Endodermal cell (in vitro differentiated cells): ENCODE data around the gene TMEM145. TPM values are rescaled to one million over a fixed set of nuclear protein-coding genes. Genes with fewer than 3 reads are reported as not detected.

Source experiments
- DNase-seq: peaks from one replicate; pipeline ENCODE4 v3.0.0-alpha.2; 2017
- H3K27ac ChIP-seq: 2 replicates; pipeline ENCODE4 v1.5.1; 2013; ENCODE audit warnings: mild to moderate bottlenecking, low read depth, low read length, moderate library complexity
- H3K27me3 ChIP-seq: 2 replicates; pipeline ENCODE4 v1.6.1; 2013; ENCODE audit warnings: mild to moderate bottlenecking, low read length, moderate library complexity; ENCODE audit not compliant: insufficient read depth, control insufficient read depth, poor library complexity, severe bottlenecking
- H3K36me3 ChIP-seq: 2 replicates; pipeline ENCODE4 v1.7.0; 2013; ENCODE audit warnings: mild to moderate bottlenecking, low read length, moderate library complexity; ENCODE audit not compliant: control insufficient read depth, insufficient read depth
- H3K4me1 ChIP-seq: one replicate; pipeline ENCODE4 v1.7.0; 2013; ENCODE audit warnings: low read length; ENCODE audit not compliant: control insufficient read depth, insufficient read depth
- H3K4me3 ChIP-seq: 2 replicates; pipeline ENCODE4 v1.5.1; 2013; ENCODE audit warnings: mild to moderate bottlenecking, low read length, moderate library complexity
- H3K9ac ChIP-seq: 2 replicates; pipeline ENCODE4 v1.6.1; 2013; ENCODE audit warnings: mild to moderate bottlenecking, low read length, moderate library complexity; ENCODE audit not compliant: poor library complexity, severe bottlenecking; ENCODE audit errors: extremely low read depth
- H3K9me3 ChIP-seq: 2 replicates; pipeline ENCODE4 v1.6.1; 2013; ENCODE audit warnings: mild to moderate bottlenecking, low read length, moderate library complexity; ENCODE audit not compliant: control insufficient read depth
- H3K27ac Mint-ChIP-seq: 2 replicates; pipeline ENCODE4 v1.8.0; 2020; ENCODE audit warnings: mixed read lengths
- H3K27me3 Mint-ChIP-seq: 2 replicates; pipeline ENCODE4 v1.8.0; 2021; ENCODE audit warnings: mild to moderate bottlenecking, mixed read lengths; ENCODE audit not compliant: insufficient read depth
- H3K36me3 Mint-ChIP-seq: 2 replicates; pipeline ENCODE4 v1.8.0; 2020; ENCODE audit warnings: low read depth, mixed read lengths
- H3K4me1 Mint-ChIP-seq: 2 replicates; pipeline ENCODE4 v1.8.0; 2020; ENCODE audit warnings: mixed read lengths
- H3K4me3 Mint-ChIP-seq: 2 replicates; pipeline ENCODE4 v1.8.0; 2020; ENCODE audit warnings: mild to moderate bottlenecking, moderate library complexity, mixed read lengths
- H3K9me3 Mint-ChIP-seq: 2 replicates; pipeline ENCODE4 v1.8.0; 2020; ENCODE audit warnings: mild to moderate bottlenecking, mixed read lengths
- WGBS, 2 experiments: methylation state at CpG; one replicate each; pipeline versions ENCODE4 v1.1.5 to v1.1.7; 2013; ENCODE audit warnings: missing lambda C conversion rate in 2 of 2, mixed read lengths in 1 of 2; ENCODE audit not compliant: insufficient coverage in 1 of 2, insufficient read length in 1 of 2; 5-methylcytosine and 5-hydroxymethylcytosine counted together
- total RNA-seq, 2 donors: library from RNA; stranded (reverse); fragmentation: NEBNext Ultra II Directional in 1 of 2; extraction: Animal tissue kit (Norgen Biotek cat#: 25700) in 1 of 2; gene quantifications; 2 replicates in 1 of 2; 3 replicates in 1 of 2; pipeline ENCODE4 v1.2.1, GENCODE V29; 2021
- TF ChIP-seq, protein P1 (sequence below): fragments of 200-600 bp; sonication (generic); conservative IDR thresholded peaks from 2 replicates; pipeline ENCODE4 v1.5.0; 2021; ENCODE audit warnings: antibody characterized with exemption, mild to moderate bottlenecking

Gene TMEM145
- total RNA-seq, 2 donors from 2014 or later = 0.38 to 0.42 TPM

DNA sequence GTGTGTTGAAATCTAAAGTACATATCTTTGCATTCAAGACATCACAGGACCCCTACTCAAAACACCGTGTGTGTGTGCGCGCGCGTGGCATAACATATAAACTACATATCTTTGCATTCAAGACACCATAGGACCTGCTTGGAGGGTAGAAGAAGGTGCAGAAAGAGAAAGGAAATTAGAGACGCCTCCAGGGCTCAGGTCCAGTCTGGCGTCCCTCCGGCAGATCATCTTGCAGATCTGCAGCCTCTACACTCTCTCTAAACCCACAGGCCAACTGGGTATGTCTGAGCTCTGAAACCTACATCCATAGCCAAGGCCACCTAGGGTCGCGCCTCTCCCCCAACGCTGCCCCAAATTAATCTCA lies 10.0 kb upstream of the TMEM145 start:
- Histone ChIP-seq H3K27me3 (no peaks in the 10 kb centered on the region), H3K9ac (no peak overlapping the region), H3K4me3 (peak overlapping the region; percentile 93), H3K36me3 (peaks cover 8% of the 10 kb centered on the region), H3K9me3 (no peaks in the 10 kb centered on the region), H3K27ac (no peak overlapping the region), H3K4me1 (no peaks in the 10 kb centered on the region)
- Mint-ChIP-seq H3K27ac (no peak overlapping the region), H3K36me3 (peaks cover 7% of the 10 kb centered on the region), H3K4me3 (peak overlapping the region; percentile 87), H3K27me3 (peaks cover 2% of the 10 kb centered on the region), H3K4me1 (peaks cover 13% of the 10 kb centered on the region), H3K9me3 (no peaks in the 10 kb centered on the region)
- WGBS, 2 experiments = 80 to 84% methylated on average over 4 to 6 of the region's 11 CpGs
- no peak for DNase-seq
- TF ChIP-seq, protein P1, sequence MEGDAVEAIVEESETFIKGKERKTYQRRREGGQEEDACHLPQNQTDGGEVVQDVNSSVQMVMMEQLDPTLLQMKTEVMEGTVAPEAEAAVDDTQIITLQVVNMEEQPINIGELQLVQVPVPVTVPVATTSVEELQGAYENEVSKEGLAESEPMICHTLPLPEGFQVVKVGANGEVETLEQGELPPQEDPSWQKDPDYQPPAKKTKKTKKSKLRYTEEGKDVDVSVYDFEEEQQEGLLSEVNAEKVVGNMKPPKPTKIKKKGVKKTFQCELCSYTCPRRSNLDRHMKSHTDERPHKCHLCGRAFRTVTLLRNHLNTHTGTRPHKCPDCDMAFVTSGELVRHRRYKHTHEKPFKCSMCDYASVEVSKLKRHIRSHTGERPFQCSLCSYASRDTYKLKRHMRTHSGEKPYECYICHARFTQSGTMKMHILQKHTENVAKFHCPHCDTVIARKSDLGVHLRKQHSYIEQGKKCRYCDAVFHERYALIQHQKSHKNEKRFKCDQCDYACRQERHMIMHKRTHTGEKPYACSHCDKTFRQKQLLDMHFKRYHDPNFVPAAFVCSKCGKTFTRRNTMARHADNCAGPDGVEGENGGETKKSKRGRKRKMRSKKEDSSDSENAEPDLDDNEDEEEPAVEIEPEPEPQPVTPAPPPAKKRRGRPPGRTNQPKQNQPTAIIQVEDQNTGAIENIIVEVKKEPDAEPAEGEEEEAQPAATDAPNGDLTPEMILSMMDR = no peak

DNA sequence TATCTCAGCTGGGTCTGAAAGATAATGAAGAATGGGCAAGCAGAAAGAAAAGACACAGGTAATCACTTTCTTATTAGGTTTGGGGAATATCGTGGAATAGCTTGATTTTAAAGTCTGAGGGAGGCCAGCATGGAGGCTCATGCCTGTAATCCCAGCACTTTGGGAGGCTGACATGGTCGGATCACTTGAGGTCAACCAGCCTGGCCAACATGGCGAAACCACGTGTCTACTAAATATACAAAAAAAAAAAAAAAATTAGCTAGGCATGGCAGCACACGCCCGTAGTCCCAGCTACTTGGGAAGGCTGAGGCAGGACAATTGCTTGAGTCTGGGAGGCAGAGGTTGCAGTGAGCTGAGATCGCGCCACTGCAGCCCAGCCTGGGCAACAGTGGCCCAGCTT lies 9.2 kb upstream of the TMEM145 start:
- peaks cover 2% of the 10 kb centered on the region for H3K27me3 Mint-ChIP-seq
- no peak overlapping the region for H3K4me3 Mint-ChIP-seq
- Histone ChIP-seq H3K4me1 (no peaks in the 10 kb centered on the region), H3K27ac (no peak overlapping the region), H3K27me3 (no peaks in the 10 kb centered on the region), H3K4me3 (no peak overlapping the region), H3K9ac (no peak overlapping the region), H3K36me3 (peaks cover 8% of the 10 kb centered on the region), H3K9me3 (no peaks in the 10 kb centered on the region)
- TF ChIP-seq, protein P1 = no peak
- DNase-seq = no peak
- peaks cover 7% of the 10 kb centered on the region for H3K36me3 Mint-ChIP-seq
- WGBS, 2 experiments = 98% methylated on average over 7 to 8 of the region's 8 CpGs
- peaks cover 13% of the 10 kb centered on the region for H3K4me1 Mint-ChIP-seq
- H3K27ac Mint-ChIP-seq = no peak overlapping the region
- H3K9me3 Mint-ChIP-seq = no peaks in the 10 kb centered on the region

DNA sequence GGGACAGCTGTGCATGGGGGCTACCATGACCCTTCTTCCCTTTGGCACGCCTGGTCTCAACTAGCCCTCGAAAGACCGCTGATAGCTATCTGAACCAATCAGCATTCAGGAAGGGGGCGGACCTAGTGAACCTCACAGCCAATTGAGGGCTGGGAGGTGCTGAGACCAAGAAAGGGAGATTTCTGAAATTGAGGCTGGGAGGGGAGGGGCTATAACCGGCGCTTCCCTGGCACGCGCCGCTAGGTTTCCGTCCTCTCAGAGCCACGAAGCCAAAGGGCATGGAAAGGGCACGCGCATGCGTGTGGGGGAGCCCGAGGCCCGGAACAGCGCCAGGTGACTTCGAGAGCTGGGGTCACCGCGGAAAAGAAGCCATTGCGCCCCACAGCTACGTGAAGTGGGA lies 6.5 kb upstream of the TMEM145 start:
- Histone ChIP-seq H3K9ac (no peak overlapping the region), H3K27ac (no peak overlapping the region), H3K4me3 (no peak overlapping the region), H3K4me1 (no peaks in the 10 kb centered on the region), H3K27me3 (no peaks in the 10 kb centered on the region), H3K36me3 (no peaks in the 10 kb centered on the region), H3K9me3 (no peaks in the 10 kb centered on the region)
- Mint-ChIP-seq H3K4me1 (peaks cover 8% of the 10 kb centered on the region), H3K27ac (no peak overlapping the region), H3K27me3 (peaks cover 6% of the 10 kb centered on the region), H3K36me3 (no peaks in the 10 kb centered on the region), H3K9me3 (no peaks in the 10 kb centered on the region), H3K4me3 (no peak overlapping the region)
- peak; percentile 64 for DNase-seq
- WGBS, 2 experiments = 94 to 99% methylated on average over 16 to 22 of the region's 22 CpGs
- TF ChIP-seq, protein P1 = no peak
